ENCODE data around the gene SERGEF.

SERGEF gene

DNA sequence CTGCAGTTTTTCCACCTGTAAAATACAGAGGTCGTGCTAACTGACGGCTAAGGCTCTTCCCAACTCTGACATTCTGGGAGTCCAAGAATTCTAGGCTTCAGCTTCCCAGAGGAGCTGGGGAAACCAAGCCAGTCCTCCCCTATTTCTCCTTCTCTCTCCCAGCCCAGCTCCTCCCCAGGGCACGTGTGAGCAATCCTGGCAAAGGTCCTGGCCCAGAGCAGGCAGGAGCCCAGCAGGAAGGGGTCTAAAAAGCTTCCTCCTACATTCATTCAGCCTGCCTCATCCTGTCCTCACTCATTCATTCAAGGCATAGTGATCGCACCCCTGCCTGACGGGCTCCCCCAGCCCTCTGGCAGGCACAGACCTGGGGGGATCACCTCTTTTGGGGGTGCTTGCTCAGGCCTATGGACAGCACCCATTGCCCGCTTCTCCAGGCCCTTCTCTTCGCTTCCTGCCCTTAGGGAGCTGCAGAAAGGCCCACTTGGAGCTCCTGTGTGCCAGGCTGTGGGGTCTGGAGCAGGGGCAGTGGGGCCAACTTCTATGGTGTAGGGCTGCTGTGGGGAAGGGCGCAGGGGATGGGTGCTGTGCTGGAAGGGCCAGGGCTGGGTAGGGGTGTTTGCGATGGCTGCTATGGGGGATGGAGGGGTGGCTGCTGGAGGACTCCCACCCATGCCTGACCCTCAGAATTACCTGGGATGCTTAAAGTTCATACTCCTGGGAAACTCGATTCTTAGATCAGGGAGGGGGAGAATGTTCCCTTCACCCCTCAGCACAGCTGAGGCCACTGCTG, 268.5 kb downstream of the SERGEF start:
- DNase-seq: no peak

DNA sequence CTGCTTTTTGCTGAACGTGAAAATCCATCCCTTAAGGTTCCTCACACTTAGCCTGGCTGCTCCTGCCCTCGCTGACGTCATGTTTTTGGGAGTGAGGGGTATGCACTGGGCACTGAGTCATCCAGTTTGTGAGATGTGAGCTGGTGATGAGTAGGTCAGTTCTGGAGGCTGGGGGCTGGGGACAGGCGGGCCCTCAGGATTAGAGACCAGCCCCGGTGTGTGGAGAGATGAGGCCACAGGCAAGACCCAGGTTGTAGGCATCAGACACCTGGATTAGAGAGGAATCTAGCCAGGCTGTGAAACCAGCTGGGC, 269.1 kb downstream of the SERGEF start:
- DNase-seq: no peak

DNA sequence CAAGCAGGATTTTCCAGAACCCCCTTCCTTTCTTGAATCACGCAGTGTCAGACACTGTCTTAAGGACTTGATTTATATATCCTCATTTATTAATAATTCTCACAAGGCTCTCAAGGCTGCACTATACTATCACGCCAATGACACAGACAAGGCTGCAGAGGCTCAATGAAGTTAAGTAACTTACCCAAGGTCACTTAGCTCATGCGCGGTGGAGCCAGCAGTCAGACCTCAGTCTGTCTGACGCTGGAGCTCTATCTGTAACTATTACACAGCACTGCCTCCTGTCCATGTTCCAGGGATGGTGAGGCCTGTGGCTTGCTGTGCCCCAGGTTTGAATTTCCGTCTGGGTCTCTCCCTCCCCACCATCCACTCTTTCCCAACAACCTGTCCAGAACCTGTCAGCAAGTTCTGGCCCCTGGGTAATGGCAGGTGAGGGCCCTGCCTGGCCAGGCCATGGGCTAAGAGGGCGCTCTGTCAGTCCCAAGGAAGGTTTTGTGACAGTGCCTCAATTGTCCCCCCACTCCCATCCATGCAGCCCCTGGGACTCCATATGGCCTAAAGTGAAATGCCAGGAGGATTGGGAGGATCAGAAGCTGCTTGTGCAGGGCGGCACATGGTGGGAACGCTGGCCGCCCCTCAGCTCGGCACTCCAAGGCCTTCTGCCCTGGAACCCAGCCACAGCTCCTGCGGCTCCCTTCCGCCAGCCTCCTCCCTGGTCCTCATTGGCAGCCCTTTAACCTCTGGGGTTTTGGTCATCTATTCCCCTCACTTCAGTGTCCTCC, 269.6 kb downstream of the SERGEF start:
- no peak for DNase-seq

DNA sequence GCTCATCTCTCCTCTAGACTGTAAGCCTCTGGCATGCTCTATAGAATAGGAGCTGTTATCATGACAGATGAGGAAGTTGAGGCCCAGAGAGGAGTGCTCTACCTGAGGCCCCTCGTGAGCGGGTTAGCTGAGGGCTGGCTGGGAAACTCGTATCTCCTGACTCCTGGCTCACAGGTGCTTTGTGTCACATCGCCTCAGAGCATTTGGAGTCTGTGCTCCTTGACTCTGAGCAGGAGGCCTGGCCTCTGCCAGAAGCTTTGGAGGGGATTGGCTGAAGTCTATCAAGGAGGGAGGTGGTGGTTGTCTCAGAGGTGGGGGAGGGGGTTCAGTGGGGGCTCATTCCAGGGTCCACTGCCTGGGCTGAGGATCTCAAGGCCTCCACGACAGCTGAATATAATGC, 270.8 kb downstream of the SERGEF start:
- DNase-seq: no peak

DNA sequence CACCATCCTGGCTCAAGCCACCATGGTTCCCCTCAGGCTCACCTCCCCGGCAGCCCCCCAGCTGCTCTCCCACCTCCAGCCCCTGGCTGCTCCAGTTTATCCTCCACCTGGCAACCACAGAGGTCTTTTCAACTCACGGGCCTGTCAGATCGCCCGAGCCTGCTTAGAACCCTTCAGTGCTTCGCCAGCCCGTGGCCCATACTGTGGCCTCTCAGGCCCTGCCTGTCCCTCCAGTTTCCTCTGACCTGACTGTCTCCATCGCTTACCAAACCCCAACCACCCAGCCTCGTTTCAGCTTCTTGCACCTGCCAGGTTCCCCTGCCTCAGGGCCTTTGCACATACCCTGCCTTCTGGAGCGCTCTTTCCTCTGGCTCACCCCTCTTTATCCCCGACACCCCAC, 271.4 kb downstream of the SERGEF start:
- DNase-seq: no peak

DNA sequence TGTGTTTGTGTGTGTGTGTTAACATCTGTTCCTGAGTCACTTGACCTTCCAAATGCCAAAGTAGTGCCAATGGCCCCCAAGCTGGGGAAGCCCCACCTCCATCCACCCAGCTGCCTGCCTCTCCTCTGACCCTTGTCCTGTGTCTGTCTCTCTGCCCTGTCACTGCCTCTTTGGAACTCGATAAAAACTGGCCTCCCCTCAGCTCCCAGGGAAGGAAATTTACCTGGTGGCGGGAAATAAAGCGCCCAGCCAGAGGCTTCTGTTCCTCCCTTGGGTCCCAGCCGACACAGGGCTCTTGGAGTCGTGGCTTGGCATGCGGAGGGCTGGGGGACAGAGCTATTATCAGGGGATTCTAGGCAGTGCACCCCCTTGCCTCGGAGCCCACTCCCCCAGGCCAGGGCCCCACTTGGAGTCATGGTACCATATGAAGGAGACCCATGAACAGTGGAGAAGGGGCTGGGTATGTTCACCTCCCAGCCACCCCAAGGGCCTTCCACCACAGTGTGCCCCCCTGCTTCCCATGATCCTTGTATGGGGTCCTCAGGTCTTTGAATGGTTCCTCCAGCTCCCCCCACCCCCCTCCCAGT, 272.1 kb downstream of the SERGEF start:
- no peak for DNase-seq

DNA sequence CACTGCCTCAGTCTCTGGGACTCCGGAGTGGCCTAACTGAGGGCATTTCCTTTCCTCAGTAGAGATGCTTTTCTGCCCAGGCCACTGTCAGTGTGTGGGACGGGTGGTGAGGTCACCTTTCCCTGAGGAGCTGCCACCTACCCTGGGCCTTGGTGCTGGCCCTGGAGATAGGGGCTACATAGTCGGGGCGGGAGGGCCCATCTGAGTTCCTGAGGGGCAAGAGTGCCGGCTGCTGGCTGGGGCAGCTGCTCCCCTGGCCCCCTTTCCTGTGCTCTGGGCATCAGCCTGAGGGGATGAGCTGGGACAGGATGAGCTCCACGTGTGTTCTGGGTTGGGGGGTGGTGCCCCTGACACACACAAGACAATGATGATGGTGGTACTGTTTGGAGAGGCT, 272.9 kb downstream of the SERGEF start:
- DNase-seq: no peak

DNA sequence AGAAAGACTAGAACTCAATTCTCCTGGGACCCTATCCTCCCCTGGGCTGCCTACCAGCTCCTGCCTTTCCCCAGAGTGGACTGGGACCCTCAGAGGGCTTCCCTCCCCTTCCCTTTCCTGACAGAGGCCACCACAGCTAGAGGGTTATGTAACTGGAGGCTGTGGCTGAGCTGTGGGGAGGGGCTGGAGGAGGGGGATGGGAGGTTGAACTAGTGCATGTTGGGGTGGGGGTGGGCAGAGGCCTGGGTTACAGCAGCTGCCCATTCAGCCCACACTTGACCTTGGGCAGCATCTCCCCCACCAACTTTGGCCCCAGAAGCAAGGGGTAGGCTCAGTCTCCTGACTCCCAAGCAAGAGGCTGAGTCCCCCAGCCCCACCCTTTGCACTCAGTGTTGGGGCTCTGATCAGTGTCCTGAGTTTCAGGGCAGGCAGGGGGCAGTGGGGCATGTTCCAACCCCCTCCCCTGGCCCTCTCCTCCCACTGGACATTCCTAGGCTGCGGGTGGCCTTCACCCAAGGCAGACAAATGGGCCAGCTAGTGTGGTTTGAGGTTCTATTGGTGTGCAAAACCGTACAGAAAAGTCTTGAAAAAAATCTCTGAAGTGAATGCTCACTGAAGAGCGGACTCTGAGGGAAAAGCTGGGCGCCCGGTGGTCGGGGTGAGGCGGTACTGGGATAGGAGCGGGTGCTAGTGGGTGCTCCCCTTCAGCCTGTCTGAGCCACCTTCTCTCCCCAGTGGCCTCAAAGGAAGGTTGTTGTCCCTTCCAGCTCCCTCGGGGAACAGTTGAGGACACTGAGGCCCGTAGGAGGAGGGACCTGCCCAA, 274.5 kb downstream of the SERGEF start:
- no peak for DNase-seq

Data from NCI-H187 (cell line).